HepG2 (cell line): ENCODE data around the gene IQGAP3. TPM values are rescaled to one million over a fixed set of nuclear protein-coding genes. Genes with fewer than 3 reads are reported as not detected.

ENCODE experiments used
- ATAC-seq: fragments of 200-7000 bp; cut with Tn5 transposase; 3 replicates; pipeline ENCODE4 v1.9.1; 2020; ENCODE audit warnings: mild to moderate bottlenecking, moderate library complexity
- BruUV-seq: library from RNA; stranded (reverse); fragments of 400-500 nt; replicated peaks from 2 replicates; lab custom pipeline; 2021; lab: Mats Ljungman, UMichigan
- CTCF ChIA-PET: fragments of 300-600 bp; formaldehyde crosslinking; extraction: SDS; loops from one replicate; lab custom pipeline; 2021; ENCODE audit warnings: low total read pairs, inconsistent platforms, low intra/inter-chr PET ratio; lab: Yijun Ruan, JAX
- POLR2A ChIA-PET: fragments of 350-600 bp; sonication (Branson Sonifier 250); formaldehyde crosslinking; loops from one replicate; lab custom pipeline; 2020; ENCODE audit warnings: antibody characterized with exemption, inconsistent platforms; lab: Yijun Ruan, JAX
- DNase-seq: peaks from one replicate; pipeline ENCODE4 v3.0.0-alpha.2; 2015; ENCODE audit warnings: low spot score
- FAIRE-seq: peaks from 3 replicates; lab custom pipeline; 2011; peaks lifted over from hg19 to GRCh38; lab: Jason Lieb, UNC
- H2AFZ ChIP-seq: one replicate; pipeline ENCODE4 v1.6.1; 2011; ENCODE audit warnings: low read length, inconsistent platforms
- H3K27ac ChIP-seq: fragments of 300-600 bp; 3 replicates; pipeline ENCODE4 v1.8.0; 2011; ENCODE audit warnings: mixed run types, mild to moderate bottlenecking, mixed read lengths, low read length, inconsistent platforms; ENCODE audit not compliant: insufficient read depth; ENCODE audit errors: extremely low read length
- H3K27me3 ChIP-seq, 2 experiments: fragments of 200-600 bp in 1 of 2; 2 replicates in 1 of 2; 3 replicates in 1 of 2; pipeline versions ENCODE4 v1.6.0 to v1.8.0; 2011; ENCODE audit warnings: low read length in 2 of 2, mild to moderate bottlenecking in 2 of 2, moderate library complexity in 2 of 2, inconsistent platforms in 1 of 2; ENCODE audit not compliant: insufficient read depth in 2 of 2, control insufficient read depth in 1 of 2
- H3K36me3 ChIP-seq, 2 experiments: fragments of 200-600 bp in 1 of 2; replicated peaks in 1 of 2; 2 replicates in 1 of 2; 3 replicates in 1 of 2; pipeline versions ENCODE4 v1.5.1 to v1.8.0; 2011; ENCODE audit warnings: low read length in 2 of 2, inconsistent platforms in 1 of 2; ENCODE audit not compliant: insufficient read depth in 2 of 2, control insufficient read depth in 1 of 2
- H3K4me1 ChIP-seq: 2 replicates; pipeline ENCODE4 v1.5.1; 2012; ENCODE audit warnings: low read length, inconsistent platforms; ENCODE audit not compliant: insufficient read depth
- H3K4me2 ChIP-seq: 2 replicates; pipeline ENCODE4 v1.6.0; 2011; ENCODE audit warnings: low read depth, low read length, inconsistent platforms
- H3K4me3 ChIP-seq, 3 experiments: fragments of 200-600 bp in 1 of 3; sonication (generic), shearing (Covaris generic) in 1 of 3; replicated peaks in 1 of 3; 2 replicates each; pipeline ENCODE4 v1.5.1; 2011 to 2016; ENCODE audit warnings: low read length in 3 of 3, inconsistent platforms in 2 of 3, low read depth in 2 of 3, mild to moderate bottlenecking in 2 of 3, control low read depth in 1 of 3, mixed read lengths in 1 of 3; ENCODE audit not compliant: insufficient read depth in 1 of 3
- H3K79me2 ChIP-seq: one replicate; pipeline ENCODE4 v1.6.1; 2011; ENCODE audit warnings: low read length, inconsistent platforms; ENCODE audit not compliant: insufficient read depth
- H3K9ac ChIP-seq: 2 replicates; pipeline ENCODE4 v1.6.0; 2011; ENCODE audit warnings: mild to moderate bottlenecking, low read depth, low read length, inconsistent platforms; ENCODE audit not compliant: insufficient read depth
- H3K9me3 ChIP-seq: 2 replicates; pipeline ENCODE4 v1.5.1; 2012; ENCODE audit warnings: mild to moderate bottlenecking, low read length
- H4K20me1 ChIP-seq: 2 replicates; pipeline ENCODE4 v1.6.0; 2011; ENCODE audit warnings: inconsistent platforms, mild to moderate bottlenecking, low read length, moderate library complexity; ENCODE audit not compliant: insufficient read depth
- ESRRA ChIP-seq: sonication (generic); formaldehyde crosslinking; IDR thresholded peaks from 2 replicates; pipeline ENCODE4 v1.5.1; 2020; ENCODE audit warnings: mild to moderate bottlenecking, low read depth, missing genetic modification reagents
- GLMP ChIP-seq: sonication (generic); formaldehyde crosslinking; IDR thresholded peaks from 2 replicates; pipeline ENCODE4 v1.9.0; 2021; ENCODE audit warnings: missing genetic modification reagents, mild to moderate bottlenecking, borderline replicate concordance
- HIVEP1 ChIP-seq: sonication (generic); formaldehyde crosslinking; IDR thresholded peaks from 2 replicates; pipeline ENCODE4 v1.4.0; 2020; ENCODE audit warnings: mild to moderate bottlenecking, missing genetic modification reagents
- KDM2A ChIP-seq: sonication (generic); formaldehyde crosslinking; IDR thresholded peaks from 2 replicates; pipeline ENCODE4 v1.4.0; 2020; ENCODE audit warnings: low read depth, missing genetic modification reagents, borderline replicate concordance
- KLF6 ChIP-seq: IDR thresholded peaks from 2 replicates; pipeline ENCODE4 v1.8.0; 2016; ENCODE audit warnings: missing biosample characterization, missing genetic modification reagents
- MYPOP ChIP-seq: sonication (generic); formaldehyde crosslinking; IDR thresholded peaks from 2 replicates; pipeline ENCODE4 v1.8.1; 2023; ENCODE audit warnings: mild to moderate bottlenecking, moderate library complexity, missing genetic modification reagents
- NR2C2 ChIP-seq: sonication (generic); formaldehyde crosslinking; IDR thresholded peaks from 2 replicates; pipeline ENCODE4 v1.4.0; 2020; ENCODE audit warnings: missing genetic modification reagents, mild to moderate bottlenecking, moderate library complexity, borderline replicate concordance
- PAXIP1 ChIP-seq: sonication (generic); formaldehyde crosslinking; conservative IDR thresholded peaks from 2 replicates; pipeline ENCODE4 v1.4.0; 2020; ENCODE audit warnings: mild to moderate bottlenecking, missing genetic modification reagents, moderate library complexity
- REXO4 ChIP-seq: sonication (generic); formaldehyde crosslinking; IDR thresholded peaks from 2 replicates; pipeline ENCODE4 v1.8.0; 2022; ENCODE audit warnings: missing genetic modification reagents, mild to moderate bottlenecking, borderline replicate concordance
- SIN3B ChIP-seq: fragments of 150-350 bp; IDR thresholded peaks from 2 replicates; pipeline ENCODE4 v1.6.1; 2014; ENCODE audit warnings: low read length
- YEATS4 ChIP-seq: sonication (generic); formaldehyde crosslinking; IDR thresholded peaks from 2 replicates; pipeline ENCODE4 v1.4.0; 2020; ENCODE audit warnings: missing genetic modification reagents, borderline replicate concordance
- ZMAT3 ChIP-seq: sonication (generic); formaldehyde crosslinking; conservative IDR thresholded peaks from 2 replicates; pipeline ENCODE4 v1.7.0; 2021; ENCODE audit warnings: missing genetic modification reagents
- ZNF24 ChIP-seq: fragments of 450-650 bp; IDR thresholded peaks from 2 replicates; pipeline ENCODE4 v1.6.1; 2017; ENCODE audit warnings: antibody characterized with exemption, mild to moderate bottlenecking
- ZNF354B ChIP-seq: sonication (generic); formaldehyde crosslinking; IDR thresholded peaks from 2 replicates; pipeline ENCODE4 v1.8.0; 2022; ENCODE audit warnings: mild to moderate bottlenecking, missing genetic modification reagents
- ZNF552 ChIP-seq: sonication (generic); formaldehyde crosslinking; IDR thresholded peaks from 2 replicates; pipeline ENCODE4 v1.9.0; 2022; ENCODE audit warnings: missing genetic modification reagents, mild to moderate bottlenecking, borderline replicate concordance
- ZNF792 ChIP-seq: IDR thresholded peaks from 2 replicates; pipeline ENCODE4 v1.6.1; 2016
- WGBS: methylation state at CpG from one replicate; pipeline ENCODE4 v1.1.6; 2017; ENCODE audit warnings: low lambda C conversion rate; 5-methylcytosine and 5-hydroxymethylcytosine counted together
- in situ Hi-C: cut with HindIII; loops from 2 replicates; pipeline ENCODE4 v1.10.0; 2017; ENCODE audit warnings: low pct_unique_long_range_greater_than_20kb; ENCODE audit not compliant: extremely low pct_ligation_motif_present
- intact Hi-C: fragments of 100-400 bp; cut with micrococcal nuclease; formaldehyde crosslinking; loops from one replicate; pipeline ENCODE4 v1.10.0; 2022; ENCODE audit not compliant: unreplicated experiment
- polyA plus RNA-seq, 8 experiments: library from polyadenylated mRNA; depleted of rRNA in 3 of 8; stranded (reverse) in 7 of 8; unstranded in 1 of 8; fragments of >200 nt; fragmentation: Illumina TruSeq in 4 of 8; extraction: Trizol in 4 of 8; gene quantifications; 2 replicates each; pipeline versions ENCODE4 v1.2.1 to v1.2.3, GENCODE V29; 2011 to 2016; ENCODE audit warnings: low read depth in 4 of 8, missing spikeins in 1 of 8, mixed read lengths in 1 of 8; ENCODE audit not compliant: insufficient read depth in 1 of 8
- total RNA-seq, 5 experiments: library from RNA; depleted of rRNA; stranded (reverse); fragments of >200 nt; fragmentation: Illumina TruSeq; extraction: Trizol; gene quantifications; 2 replicates each; pipeline ENCODE4 v1.2.3, GENCODE V29; 2016; ENCODE audit warnings: low read depth in 1 of 5

The IQGAP3 gene
- total and polyA plus RNA-seq, 2 of the 13 experiments (the other 11 are each of a cell fraction or from before 2014, with no cell fraction given): 13.5 to 14.1 TPM

GRCh38 chr1:156504821-156505678 is 67.3 kb downstream of the IQGAP3 start:
- no peak overlapping the region for H2AFZ ChIP-seq
- peaks cover 3 to 42% of the 10 kb centered on the region in 2 experiments; a peak in 4 of 5 replicates for H3K27me3 ChIP-seq
- intact Hi-C loops (loop anchor here (2.0 to 5.0 kb wide), 2 partner anchors 34 to 77 kb away; no protein-coding TSS in a partner anchor), in situ Hi-C loops (loop anchor here (5.0 kb wide), 1 partner anchor 48 kb away; no protein-coding TSS in a partner anchor)
- CTCF ChIA-PET: no interaction called here
- DNase-seq (peak; percentile 87), ATAC-seq (peak; percentile 13), FAIRE-seq (peak; percentile 65)
- no peaks in the 10 kb centered on the region for H3K36me3 ChIP-seq
- 9% methylated on average over 38 of the region's 45 CpGs for WGBS
- POLR2A ChIA-PET: interaction anchor here (0.7 to 2.2 kb wide), 12 partner anchors 9 to 157 kb away, joined by 3 to 37 read pairs (median 5); no protein-coding TSS in a partner anchor
- H3K4me3 ChIP-seq: peak overlapping the region; percentile 28 to 73 (median 51)
- peak overlapping the region; percentile 93 for H3K4me2 ChIP-seq
- H3K27ac ChIP-seq: peak overlapping the region; percentile 38
- peak overlapping the region; percentile 52; the same call in 1 of the 2 replicates for H3K9ac ChIP-seq
- H4K20me1 ChIP-seq: no peaks in the 10 kb centered on the region
- peaks cover 3% of the 10 kb centered on the region for H3K79me2 ChIP-seq
- peaks cover 48% of the 10 kb centered on the region for H3K4me1 ChIP-seq
- no TSS peak for BruUV-seq
- no peaks in the 10 kb centered on the region for H3K9me3 ChIP-seq
- TF ChIP-seq PAXIP1 (CRISPR knock-in tag) (peak; percentile 59; the same call in 1 of the 2 replicates), ZNF792 (CRISPR knock-in tag) (no peak; the same call in 1 of the 2 replicates), ZMAT3 (CRISPR knock-in tag) (0 out of 2 replicates have a peak, but pooled peaks have one; percentile 32), GLMP (CRISPR knock-in tag) (no peak), HIVEP1 (CRISPR knock-in tag) (peak; percentile 41; the same call in 1 of the 2 replicates), ZNF552 (0 out of 2 replicates have a peak, but pooled peaks have one; percentile 50), NR2C2 (CRISPR knock-in tag) (no peak), REXO4 (CRISPR knock-in tag) (no peak), SIN3B (no peak), MYPOP (peak; percentile 83; the same call in 1 of the 2 replicates), KLF6 (0 out of 2 replicates have a peak, but pooled peaks have one; percentile 43), ZNF354B (no peak), ESRRA (no peak), YEATS4 (CRISPR knock-in tag) (peak; percentile 47; the same call in 1 of the 2 replicates), ZNF24 (0 out of 2 replicates have a peak, but pooled peaks have one; percentile 14), KDM2A (peak; percentile 69)
